Vagina (tissue), 2 donors: Measurements from ENCODE around the gene SSTR4. TPM values are rescaled to one million over a fixed set of nuclear protein-coding genes. Genes with fewer than 3 reads are reported as not detected.
"Not testable (repeated sequence)": the region's sequence is repeated elsewhere in the genome, so short reads cannot be mapped to it uniquely, and the experiment has no call there.

Experiments
- DNase-seq, 2 donors: peaks; one replicate each; pipeline ENCODE4 v3.0.0-alpha.2; 2017; ENCODE audit errors: extremely low spot score in 2 of 2
- H3K27ac ChIP-seq: fragments of 200-600 bp; sonication (generic); one replicate; pipeline ENCODE4 v1.5.1; 2019
- H3K27me3 ChIP-seq: fragments of 200-600 bp; sonication (generic); one replicate; pipeline ENCODE4 v1.5.1; 2019
- H3K36me3 ChIP-seq, 2 donors: fragments of 200-600 bp; sonication (generic); one replicate each; pipeline ENCODE4 v1.5.1; 2017 to 2019
- H3K4me1 ChIP-seq: fragments of 200-600 bp; sonication (generic); one replicate; pipeline ENCODE4 v1.5.1; 2019
- H3K4me3 ChIP-seq, 2 donors: fragments of 200-600 bp; sonication (generic); 1 replicate in 1 of 2; 2 replicates in 1 of 2; pipeline ENCODE4 v1.5.1; 2016 to 2019
- H3K9me3 ChIP-seq: fragments of 200-600 bp; sonication (generic); one replicate; pipeline ENCODE4 v1.5.1; 2019
- CTCF ChIP-seq, 3 experiments: fragments of 450-650 bp in 2 of 3; fragments of 200-600 bp in 1 of 3; sonication (generic) in 1 of 3; IDR thresholded peaks; one replicate each; pipeline ENCODE4 v1.5.1; 2017 to 2019; ENCODE audit warnings: antibody characterized with exemption in 3 of 3, mild to moderate bottlenecking in 2 of 3, moderate library complexity in 2 of 3
- POLR2A ChIP-seq, 2 donors: fragments of 450-650 bp; IDR thresholded peaks; one replicate each; pipeline ENCODE4 v1.6.1; 2017; ENCODE audit warnings: antibody characterized with exemption in 2 of 2, mild to moderate bottlenecking in 2 of 2, moderate library complexity in 2 of 2
- POLR2AphosphoS5 ChIP-seq, 2 donors: sonication (generic); formaldehyde crosslinking; IDR thresholded peaks; one replicate each; pipeline ENCODE4 v1.9.0; 2017; ENCODE audit warnings: antibody characterized with exemption in 2 of 2, mild to moderate bottlenecking in 2 of 2, low read depth in 1 of 2; ENCODE audit not compliant: insufficient read depth in 1 of 2
- intact Hi-C: fragments of 100-400 bp; cut with DNase I; formaldehyde crosslinking; loops from one replicate; pipeline ENCODE4 v1.15.1; 2023
- total RNA-seq: library from RNA; depleted of rRNA; stranded (reverse); fragments of >200 nt; gene quantifications from one replicate; pipeline ENCODE4 v1.2.3, GENCODE V29; 2016

Gene SSTR4, protein sequence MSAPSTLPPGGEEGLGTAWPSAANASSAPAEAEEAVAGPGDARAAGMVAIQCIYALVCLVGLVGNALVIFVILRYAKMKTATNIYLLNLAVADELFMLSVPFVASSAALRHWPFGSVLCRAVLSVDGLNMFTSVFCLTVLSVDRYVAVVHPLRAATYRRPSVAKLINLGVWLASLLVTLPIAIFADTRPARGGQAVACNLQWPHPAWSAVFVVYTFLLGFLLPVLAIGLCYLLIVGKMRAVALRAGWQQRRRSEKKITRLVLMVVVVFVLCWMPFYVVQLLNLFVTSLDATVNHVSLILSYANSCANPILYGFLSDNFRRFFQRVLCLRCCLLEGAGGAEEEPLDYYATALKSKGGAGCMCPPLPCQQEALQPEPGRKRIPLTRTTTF
- not detected for total RNA-seq

DNA sequence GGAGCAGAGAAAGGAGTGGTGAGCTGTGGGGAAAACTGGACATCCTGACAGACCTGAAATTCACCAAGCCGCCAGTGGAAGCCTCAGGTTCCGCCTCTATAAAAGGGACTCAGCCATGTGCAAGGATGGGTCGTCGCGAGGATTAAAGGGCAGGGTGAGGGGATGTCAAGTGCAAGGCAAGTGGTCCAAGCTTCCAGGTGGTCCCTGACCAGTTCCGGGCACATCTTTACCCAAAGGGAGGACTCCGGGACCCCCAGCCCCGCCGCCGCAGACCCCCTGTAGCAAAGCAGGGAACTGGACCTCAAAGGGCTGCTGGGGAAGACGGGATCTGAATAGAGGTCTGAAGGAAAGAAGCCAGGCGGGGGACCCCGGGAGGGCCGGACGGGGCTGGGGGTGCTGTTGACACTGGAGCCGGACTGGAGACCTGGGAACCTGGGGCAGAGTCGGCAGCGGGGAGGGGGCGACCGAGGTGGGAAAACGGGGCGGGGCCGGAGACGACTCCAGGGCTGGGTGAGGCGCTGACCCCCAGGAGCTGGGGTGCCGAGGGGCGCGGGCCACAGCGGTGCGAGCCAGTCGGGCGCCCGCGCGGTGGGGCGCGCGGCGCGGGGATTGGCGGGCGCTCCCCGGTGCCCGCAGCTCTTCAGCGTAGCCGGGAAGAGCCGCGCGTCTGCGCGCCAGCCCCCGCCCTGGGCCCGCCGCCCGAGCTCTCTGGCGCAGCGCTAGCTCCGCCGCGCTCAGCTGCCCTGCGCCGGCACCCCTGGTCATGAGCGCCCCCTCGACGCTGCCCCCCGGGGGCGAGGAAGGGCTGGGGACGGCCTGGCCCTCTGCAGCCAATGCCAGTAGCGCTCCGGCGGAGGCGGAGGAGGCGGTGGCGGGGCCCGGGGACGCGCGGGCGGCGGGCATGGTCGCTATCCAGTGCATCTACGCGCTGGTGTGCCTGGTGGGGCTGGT, at the start of gene SSTR4:
SSTR4 (plus strand) TSS at position 592 of the 951 bp plus-strand sequence; CDS start at position 764, 172 bp downstream.
- H3K4me1 ChIP-seq = peaks cover 4% of the 10 kb centered on the region
- H3K27me3 ChIP-seq = peaks cover 5% of the 10 kb centered on the region
- intact Hi-C loops = no loop called here
- H3K36me3 ChIP-seq = no peaks in the 10 kb centered on the region
- no peak for TF ChIP-seq POLR2AphosphoS5 (IDR thresholded peaks at IDR 0.05; ENCODE audit: insufficient read depth in 1 of 2, low read depth in 1 of 2)
- TF ChIP-seq POLR2A (IDR thresholded peaks at IDR 0.05) = no peak
- no peak for TF ChIP-seq CTCF (IDR thresholded peaks at IDR 0.05)
- DNase-seq = no peak
- no peaks in the 10 kb centered on the region for H3K9me3 ChIP-seq
- H3K27ac ChIP-seq = no peak within 1 kb of the TSS
- H3K4me3 ChIP-seq = peak within 1 kb of the TSS in 1 of 2 donors; percentile 13

DNA sequence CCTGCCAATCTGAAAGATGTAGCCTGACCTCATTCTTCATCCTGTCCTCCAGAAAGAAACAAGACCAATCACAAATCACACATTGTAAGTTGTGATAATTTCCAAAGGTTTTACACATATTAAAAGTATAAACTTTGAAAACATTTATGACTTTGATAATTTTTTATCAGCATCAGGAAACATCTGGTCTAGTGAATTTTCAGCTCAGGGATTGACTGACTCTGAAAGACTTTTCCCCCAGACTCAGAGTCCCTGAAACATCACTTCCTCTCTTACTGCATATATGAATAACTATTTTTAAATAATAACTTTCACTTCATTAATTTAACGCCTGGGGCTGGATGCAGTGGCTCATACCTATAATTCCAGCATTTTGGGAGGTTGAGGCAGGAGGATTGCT, 48.5 kb upstream of the SSTR4 start:
- Histone ChIP-seq H3K27me3 (no peaks in the 10 kb centered on the region), H3K4me1 (no peaks in the 10 kb centered on the region), H3K9me3 (no peaks in the 10 kb centered on the region), H3K27ac (no peak overlapping the region), H3K36me3 (no peaks in the 10 kb centered on the region), H3K4me3 (no peak overlapping the region)
- DNase-seq = no peak
- intact Hi-C loops = no loop called here
- TF ChIP-seq POLR2AphosphoS5 (IDR thresholded peaks at IDR 0.05; ENCODE audit: insufficient read depth in 1 of 2, low read depth in 1 of 2) = no peak
- no peak for TF ChIP-seq CTCF (IDR thresholded peaks at IDR 0.05)
- no peak for TF ChIP-seq POLR2A (IDR thresholded peaks at IDR 0.05)

DNA sequence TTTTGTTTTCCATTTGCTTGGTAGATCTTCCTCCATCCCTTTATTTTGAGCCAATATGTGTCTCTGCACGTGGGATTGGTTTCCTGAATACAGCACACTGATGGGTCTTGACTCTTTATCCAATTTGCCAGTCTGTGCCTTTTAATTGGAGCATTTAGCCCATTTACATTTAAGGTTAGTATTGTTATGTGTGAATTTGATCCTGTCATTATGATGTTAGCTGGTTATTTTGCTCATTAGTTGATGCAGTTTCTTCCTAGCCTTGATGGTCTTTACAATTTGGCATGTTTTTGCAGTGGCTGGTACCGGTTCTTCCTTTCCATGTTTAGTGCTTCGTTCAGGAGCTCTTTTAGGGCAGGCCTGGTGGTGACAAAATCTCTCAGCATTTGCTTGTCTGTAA, 43.7 kb upstream of the SSTR4 start:
- DNase-seq, H3K4me1 ChIP-seq, H3K9me3 ChIP-seq, H3K4me3 ChIP-seq, intact Hi-C loops, H3K36me3 ChIP-seq, H3K27ac ChIP-seq, H3K27me3 ChIP-seq: not testable (repeated sequence)

GRCh38 chr20:22993823-22994222, 41.3 kb upstream of the SSTR4 start:
- DNase-seq = peak in 1 of 2 donors; percentile 70
- H3K27me3 ChIP-seq = no peaks in the 10 kb centered on the region
- H3K4me1 ChIP-seq = no peaks in the 10 kb centered on the region
- TF ChIP-seq CTCF (IDR thresholded peaks at IDR 0.05) (no peak), POLR2AphosphoS5 (IDR thresholded peaks at IDR 0.05; ENCODE audit: insufficient read depth in 1 of 2, low read depth in 1 of 2) (no peak), POLR2A (IDR thresholded peaks at IDR 0.05) (no peak)
- no peaks in the 10 kb centered on the region for H3K36me3 ChIP-seq
- H3K27ac ChIP-seq = no peak overlapping the region
- intact Hi-C loops = no loop called here
- no peak overlapping the region for H3K4me3 ChIP-seq
- H3K9me3 ChIP-seq = no peaks in the 10 kb centered on the region

- Histone ChIP-seq H3K9me3 (no peaks in the 10 kb centered on the region), H3K27ac (no peak overlapping the region), H3K27me3 (no peaks in the 10 kb centered on the region), H3K4me1 (no peaks in the 10 kb centered on the region), H3K36me3 (no peaks in the 10 kb centered on the region), H3K4me3 (no peak overlapping the region)
- intact Hi-C loops = no loop called here
- TF ChIP-seq POLR2A (IDR thresholded peaks at IDR 0.05) (no peak), CTCF (IDR thresholded peaks at IDR 0.05) (no peak), POLR2AphosphoS5 (IDR thresholded peaks at IDR 0.05; ENCODE audit: insufficient read depth in 1 of 2, low read depth in 1 of 2) (no peak)
- peak in 1 of 2 donors; percentile 77 for DNase-seq
Observed at GRCh38 chr20:22995923-22996322, 39.2 kb upstream of the SSTR4 start.
